K562 (cell line): ENCODE data around the gene OTUD5. TPM values are rescaled to one million over a fixed set of nuclear protein-coding genes. Genes with fewer than 3 reads are reported as not detected.

Experiments
- AFF1 ChIP-seq, 2 experiments: fragments of 450-650 bp; IDR thresholded peaks; 2 replicates each; pipeline ENCODE4 v1.6.1; 2018; ENCODE audit warnings: mild to moderate bottlenecking in 2 of 2, low read depth in 1 of 2; ENCODE audit not compliant: partially characterized antibody in 2 of 2
- BRD4 ChIP-seq: fragments of 200-600 bp; sonication (generic); IDR thresholded peaks from 2 replicates; pipeline ENCODE4 v1.6.1; 2017; ENCODE audit warnings: inconsistent platforms
- CCAR2 ChIP-seq: fragments of 200-400 bp; formaldehyde crosslinking; IDR thresholded peaks from 2 replicates; pipeline ENCODE4 v1.6.1; 2017; ENCODE audit warnings: mild to moderate bottlenecking, low read depth, low read length
- CHCHD3 ChIP-seq: fragments of 250-450 bp; sonication (Bioruptor Pico); IDR thresholded peaks from 2 replicates; pipeline ENCODE4 v2.1.2; 2022; ENCODE audit warnings: mild to moderate bottlenecking
- HNRNPH1 ChIP-seq: fragments of 200-400 bp; formaldehyde crosslinking; optimal IDR thresholded peaks from 2 replicates; pipeline ENCODE3; 2017; ENCODE audit warnings: low read depth, mild to moderate bottlenecking, low read length, moderate library complexity
- NCOA6 ChIP-seq: fragments of 450-650 bp; IDR thresholded peaks from 2 replicates; pipeline ENCODE4 v1.6.1; 2017; ENCODE audit warnings: mild to moderate bottlenecking
- NFIC ChIP-seq: fragments of 450-650 bp; IDR thresholded peaks from 2 replicates; pipeline ENCODE4 v1.6.1; 2017; ENCODE audit warnings: mild to moderate bottlenecking, inconsistent platforms
- RREB1 ChIP-seq: fragments of 250-450 bp; sonication (Bioruptor Pico); IDR thresholded peaks from 2 replicates; pipeline ENCODE4 v1.4.0; 2020
- TEAD4 ChIP-seq, 2 experiments: sonication (generic) in 1 of 2; formaldehyde crosslinking in 1 of 2; IDR thresholded peaks; 2 replicates each; pipeline versions ENCODE4 v1.6.1 to v1.8.0; 2012 to 2022; ENCODE audit warnings: borderline replicate concordance in 1 of 2, inconsistent platforms in 1 of 2, low read length in 1 of 2, mild to moderate bottlenecking in 1 of 2, missing genetic modification reagents in 1 of 2
- ZBED1 ChIP-seq: IDR thresholded peaks from 2 replicates; pipeline ENCODE4 v1.6.1; 2014
- ZNF282 ChIP-seq: sonication (generic); formaldehyde crosslinking; IDR thresholded peaks from 2 replicates; pipeline ENCODE4 v1.8.1; 2023; ENCODE audit warnings: missing genetic modification reagents
- ZNF785 ChIP-seq: fragments of 250-450 bp; sonication (Bioruptor Pico); IDR thresholded peaks from 2 replicates; pipeline ENCODE4 v1.4.0; 2020; ENCODE audit warnings: mild to moderate bottlenecking
- polyA plus RNA-seq, 8 experiments: library from polyadenylated mRNA; depleted of rRNA in 4 of 8; stranded (reverse) in 5 of 8; unstranded in 3 of 8; fragments of >200 nt; fragmentation: Nextera tagmentation in 2 of 8; fragmentation: Illumina TruSeq in 1 of 8; extraction: Ambion mirVana in 2 of 8; extraction: Trizol in 1 of 8; gene quantifications; 2 replicates each; pipeline versions ENCODE4 v1.2.1 to v1.2.3, GENCODE V29; 2011 to 2014; ENCODE audit warnings: inconsistent platforms in 1 of 8, missing spikeins in 1 of 8
- total RNA-seq, 7 experiments: library from RNA; depleted of rRNA in 6 of 7; stranded (reverse); fragments of >200 nt in 6 of 7; fragmentation: Illumina TruSeq in 2 of 7; extraction: Trizol in 2 of 7; gene quantifications; 2 replicates each; pipeline versions ENCODE4 v1.2.1 to v1.2.3, GENCODE V29; 2011 to 2021; ENCODE audit warnings: low replicate concordance in 1 of 7
- TF ChIP-seq, protein P1 (sequence below): fragments of 450-650 bp; IDR thresholded peaks from 2 replicates; pipeline ENCODE4 v1.6.1; 2017; ENCODE audit warnings: antibody characterized with exemption, mild to moderate bottlenecking

OTUD5 gene
- total and polyA plus RNA-seq, 9 of the 15 experiments (the other 6 are each of a cell fraction or from before 2014, with no cell fraction given), result 3.6 to 102 (median 59.0) TPM

DNA sequence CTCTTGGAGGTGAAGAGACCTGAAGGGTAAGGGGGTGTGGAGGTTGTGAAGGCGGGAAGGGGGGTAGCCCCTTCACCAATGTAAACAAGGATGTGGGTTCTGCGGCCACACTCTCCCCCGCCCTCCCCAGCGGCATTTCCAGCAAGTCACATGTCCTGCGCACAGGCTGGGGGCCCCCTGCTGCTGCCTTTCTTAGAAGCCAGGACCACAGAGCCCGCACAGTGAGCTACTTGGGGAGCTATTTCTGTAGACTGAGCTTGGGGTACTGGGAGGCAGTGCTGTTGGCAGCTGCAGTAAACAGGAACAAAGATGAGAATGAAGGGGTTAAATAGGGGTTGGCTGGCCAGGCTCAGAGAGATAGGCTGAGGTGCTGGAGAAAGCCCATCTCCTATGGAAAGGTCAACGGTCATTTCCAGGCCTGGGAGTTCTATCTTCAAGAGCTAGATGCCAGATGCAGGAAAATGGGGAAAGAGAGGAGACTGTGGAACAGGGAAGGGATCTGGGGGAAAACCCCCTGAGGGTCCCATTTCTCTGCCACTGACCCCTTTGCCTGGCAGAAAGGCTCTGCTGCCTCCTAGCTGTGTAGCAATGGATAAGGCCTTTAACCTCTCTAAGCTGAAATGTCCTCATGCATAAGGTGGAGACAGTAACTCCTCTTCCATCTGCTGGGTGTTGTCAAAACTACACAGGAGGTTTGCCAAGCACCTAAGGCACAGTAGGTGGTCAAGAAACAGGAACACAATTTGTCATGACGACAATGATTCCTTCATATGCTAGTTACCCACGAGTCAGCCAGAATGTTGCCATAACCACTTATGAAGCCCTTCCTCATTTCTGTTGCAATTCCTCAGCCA lies 20.1 kb downstream of the OTUD5 start (continued):
- TF ChIP-seq RREB1 (CRISPR knock-in tag), result no peak
- TF ChIP-seq, protein P1, sequence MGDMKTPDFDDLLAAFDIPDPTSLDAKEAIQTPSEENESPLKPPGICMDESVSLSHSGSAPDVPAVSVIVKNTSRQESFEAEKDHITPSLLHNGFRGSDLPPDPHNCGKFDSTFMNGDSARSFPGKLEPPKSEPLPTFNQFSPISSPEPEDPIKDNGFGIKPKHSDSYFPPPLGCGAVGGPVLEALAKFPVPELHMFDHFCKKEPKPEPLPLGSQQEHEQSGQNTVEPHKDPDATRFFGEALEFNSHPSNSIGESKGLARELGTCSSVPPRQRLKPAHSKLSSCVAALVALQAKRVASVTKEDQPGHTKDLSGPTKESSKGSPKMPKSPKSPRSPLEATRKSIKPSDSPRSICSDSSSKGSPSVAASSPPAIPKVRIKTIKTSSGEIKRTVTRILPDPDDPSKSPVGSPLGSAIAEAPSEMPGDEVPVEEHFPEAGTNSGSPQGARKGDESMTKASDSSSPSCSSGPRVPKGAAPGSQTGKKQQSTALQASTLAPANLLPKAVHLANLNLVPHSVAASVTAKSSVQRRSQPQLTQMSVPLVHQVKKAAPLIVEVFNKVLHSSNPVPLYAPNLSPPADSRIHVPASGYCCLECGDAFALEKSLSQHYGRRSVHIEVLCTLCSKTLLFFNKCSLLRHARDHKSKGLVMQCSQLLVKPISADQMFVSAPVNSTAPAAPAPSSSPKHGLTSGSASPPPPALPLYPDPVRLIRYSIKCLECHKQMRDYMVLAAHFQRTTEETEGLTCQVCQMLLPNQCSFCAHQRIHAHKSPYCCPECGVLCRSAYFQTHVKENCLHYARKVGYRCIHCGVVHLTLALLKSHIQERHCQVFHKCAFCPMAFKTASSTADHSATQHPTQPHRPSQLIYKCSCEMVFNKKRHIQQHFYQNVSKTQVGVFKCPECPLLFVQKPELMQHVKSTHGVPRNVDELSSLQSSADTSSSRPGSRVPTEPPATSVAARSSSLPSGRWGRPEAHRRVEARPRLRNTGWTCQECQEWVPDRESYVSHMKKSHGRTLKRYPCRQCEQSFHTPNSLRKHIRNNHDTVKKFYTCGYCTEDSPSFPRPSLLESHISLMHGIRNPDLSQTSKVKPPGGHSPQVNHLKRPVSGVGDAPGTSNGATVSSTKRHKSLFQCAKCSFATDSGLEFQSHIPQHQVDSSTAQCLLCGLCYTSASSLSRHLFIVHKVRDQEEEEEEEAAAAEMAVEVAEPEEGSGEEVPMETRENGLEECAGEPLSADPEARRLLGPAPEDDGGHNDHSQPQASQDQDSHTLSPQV, result peak; percentile 90
- no peak for TF ChIP-seq CHCHD3
- TF ChIP-seq ZNF282, result no peak
- no peak for TF ChIP-seq HNRNPH1
- no peak for TF ChIP-seq AFF1 (IDR thresholded peaks at IDR 0.05; ENCODE audit: low read depth in 1 of 2, partially characterized antibody in 2 of 2)
- TF ChIP-seq CCAR2, result no peak
- TF ChIP-seq BRD4, result no peak
- no peak for TF ChIP-seq NCOA6
- no peak for TF ChIP-seq NFIC
- no peak for TF ChIP-seq ZNF785
- TF ChIP-seq ZBED1, result no peak
- TF ChIP-seq TEAD4 (IDR thresholded peaks at IDR 0.05; ENCODE audit: low read length), result peak; percentile 71
- no peak for TF ChIP-seq TEAD4 (CRISPR knock-in tag; IDR thresholded peaks at IDR 0.05; ENCODE audit: borderline replicate concordance)
